ENCODE data around the gene CRYGD.

DNA sequence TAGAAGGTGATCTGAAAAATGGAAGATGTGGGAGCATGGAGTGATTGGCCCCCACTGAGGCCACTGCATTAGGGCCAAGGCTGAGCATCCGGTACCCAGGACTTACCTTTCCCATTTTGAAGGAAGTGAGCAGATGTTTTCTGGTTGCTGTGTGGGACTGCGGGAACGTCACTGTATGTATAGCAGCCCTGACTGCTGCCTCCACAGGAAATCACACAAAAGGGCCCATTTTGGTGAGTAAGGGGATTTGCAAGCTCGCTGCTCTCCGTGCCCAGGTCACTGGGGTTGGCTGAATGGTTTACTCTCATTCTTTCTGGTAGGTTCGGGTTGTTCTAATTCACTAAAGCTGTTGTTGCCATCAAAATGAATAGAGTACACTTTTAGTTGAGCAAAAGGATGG is 21.7 kb upstream of the CRYGD start, which contains the start of gene CRYGB:
- TF ChIP-seq, protein P1, sequence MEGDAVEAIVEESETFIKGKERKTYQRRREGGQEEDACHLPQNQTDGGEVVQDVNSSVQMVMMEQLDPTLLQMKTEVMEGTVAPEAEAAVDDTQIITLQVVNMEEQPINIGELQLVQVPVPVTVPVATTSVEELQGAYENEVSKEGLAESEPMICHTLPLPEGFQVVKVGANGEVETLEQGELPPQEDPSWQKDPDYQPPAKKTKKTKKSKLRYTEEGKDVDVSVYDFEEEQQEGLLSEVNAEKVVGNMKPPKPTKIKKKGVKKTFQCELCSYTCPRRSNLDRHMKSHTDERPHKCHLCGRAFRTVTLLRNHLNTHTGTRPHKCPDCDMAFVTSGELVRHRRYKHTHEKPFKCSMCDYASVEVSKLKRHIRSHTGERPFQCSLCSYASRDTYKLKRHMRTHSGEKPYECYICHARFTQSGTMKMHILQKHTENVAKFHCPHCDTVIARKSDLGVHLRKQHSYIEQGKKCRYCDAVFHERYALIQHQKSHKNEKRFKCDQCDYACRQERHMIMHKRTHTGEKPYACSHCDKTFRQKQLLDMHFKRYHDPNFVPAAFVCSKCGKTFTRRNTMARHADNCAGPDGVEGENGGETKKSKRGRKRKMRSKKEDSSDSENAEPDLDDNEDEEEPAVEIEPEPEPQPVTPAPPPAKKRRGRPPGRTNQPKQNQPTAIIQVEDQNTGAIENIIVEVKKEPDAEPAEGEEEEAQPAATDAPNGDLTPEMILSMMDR (IDR thresholded peaks at IDR 0.05), result no peak
- no peak for TF ChIP-seq POLR2A (IDR thresholded peaks at IDR 0.05)
